ENCODE results near the gene MYL12A.
A peak's percentile ranks its signal among the peaks of the same experiment; 100 is the strongest.
"Not testable (repeated sequence)": the region's sequence is repeated elsewhere in the genome, so short reads cannot be mapped to it uniquely, and the experiment has no call there.

MYL12A gene

DNA sequence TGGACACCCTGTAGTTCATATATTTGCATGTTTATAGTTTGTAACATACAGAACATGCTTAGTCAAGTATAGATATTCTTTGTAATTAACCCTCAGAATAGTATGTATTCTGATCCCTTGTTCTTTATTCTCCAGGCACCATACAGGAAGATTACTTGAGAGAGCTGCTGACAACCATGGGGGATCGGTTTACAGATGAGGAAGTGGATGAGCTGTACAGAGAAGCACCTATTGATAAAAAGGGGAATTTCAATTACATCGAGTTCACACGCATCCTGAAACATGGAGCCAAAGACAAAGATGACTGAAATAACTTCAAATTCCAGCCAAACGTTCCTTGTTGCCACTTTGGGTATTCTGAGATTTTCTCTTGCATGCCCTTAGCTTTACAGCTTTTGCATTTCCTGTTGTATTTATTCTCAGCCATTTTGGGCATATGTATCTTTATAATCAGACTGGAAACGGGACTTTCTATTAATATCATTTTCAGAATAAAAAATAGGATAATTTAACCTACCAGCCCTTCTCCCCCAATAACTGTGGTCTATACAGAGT, 8.1 kb downstream of the MYL12A start:
- no peak for DNase-seq (ENCODE audit: low spot score)

DNA sequence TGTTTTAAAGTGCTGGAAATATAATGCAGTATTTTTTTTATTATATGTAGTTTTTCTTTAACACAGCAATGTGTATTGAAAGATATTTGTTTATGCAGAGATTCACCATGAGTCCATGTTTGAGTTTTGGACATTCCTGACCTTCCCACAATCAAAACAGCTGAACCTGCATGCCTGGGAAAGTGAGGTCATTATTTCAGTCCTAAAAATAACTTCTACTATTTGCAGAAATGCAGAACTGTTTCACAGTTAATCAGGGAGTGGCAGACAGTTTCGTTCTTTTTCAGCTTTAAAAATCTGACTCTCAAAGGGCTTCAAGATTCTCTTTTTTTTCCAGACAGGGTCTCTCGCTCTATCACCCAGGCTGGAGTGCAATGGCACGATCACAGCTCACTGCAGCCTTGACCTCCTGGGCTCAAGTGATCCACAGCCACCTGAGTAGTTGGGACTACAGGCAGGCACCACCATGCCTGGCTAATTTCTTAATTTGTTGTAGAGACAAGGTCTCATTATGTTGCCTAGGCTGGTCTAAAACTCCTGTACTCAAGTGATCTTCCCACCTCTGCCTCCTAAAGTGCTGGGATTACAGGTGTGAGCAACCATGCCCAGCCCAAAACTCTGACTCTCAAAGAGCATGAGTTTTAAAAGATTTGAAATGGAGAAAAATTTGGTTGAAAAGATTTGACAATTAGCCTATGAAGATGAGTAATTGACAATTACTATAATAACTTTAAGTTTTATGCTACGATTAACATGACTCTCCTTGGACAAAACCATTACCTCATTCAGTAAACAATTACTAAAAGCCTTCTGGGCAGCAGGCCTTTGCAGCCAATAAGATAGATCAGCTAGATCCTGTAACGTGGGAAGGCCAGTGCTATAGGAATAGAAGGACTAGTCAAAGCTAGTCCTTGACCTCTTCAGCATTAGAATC, 9.4 kb downstream of the MYL12A start:
- DNase-seq (ENCODE audit: low spot score), result no peak

DNA sequence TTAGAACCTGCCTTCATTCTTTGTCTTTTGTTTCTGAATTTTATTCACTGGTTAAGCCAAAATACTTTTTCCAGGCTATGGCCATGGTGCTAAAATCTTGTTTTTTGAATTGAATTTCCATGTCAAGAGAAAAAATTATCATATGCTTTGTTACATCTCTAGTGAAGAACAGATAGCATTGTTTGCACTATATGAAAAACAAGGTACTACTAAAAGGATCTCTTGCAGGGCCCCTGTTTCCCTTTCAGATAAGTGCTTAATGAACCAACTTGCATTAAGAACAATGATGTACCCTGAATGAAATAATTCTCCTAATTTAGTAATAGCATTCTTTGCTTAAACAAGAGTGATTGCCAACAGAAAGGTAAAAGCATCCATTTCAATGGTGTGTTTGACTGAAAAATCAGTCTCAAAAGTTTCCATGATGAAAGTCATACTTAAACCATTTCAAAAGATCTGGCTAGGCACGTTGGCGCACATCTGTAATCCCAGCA, 10.1 kb downstream of the MYL12A start:
- no peak for DNase-seq (ENCODE audit: low spot score)

DNA sequence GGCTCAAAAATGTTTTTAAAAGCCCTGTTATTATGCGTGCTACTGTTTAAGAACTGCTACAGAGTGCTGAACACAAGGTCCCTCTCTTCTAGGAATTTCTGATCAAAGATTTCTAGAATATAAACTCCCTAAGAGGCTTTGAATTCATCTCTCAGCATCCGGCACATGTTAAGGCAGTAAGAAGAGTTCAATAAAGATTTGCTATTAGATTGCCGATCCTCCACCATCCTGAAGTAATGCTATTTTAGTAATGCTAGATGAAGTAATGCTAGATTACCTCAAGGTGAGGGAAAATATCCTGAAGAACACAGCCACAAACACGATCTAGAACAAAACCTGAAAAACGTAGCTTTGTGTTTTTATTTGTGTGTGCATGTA, 13.4 kb downstream of the MYL12A start:
- DNase-seq (ENCODE audit: low spot score), result no peak

DNA sequence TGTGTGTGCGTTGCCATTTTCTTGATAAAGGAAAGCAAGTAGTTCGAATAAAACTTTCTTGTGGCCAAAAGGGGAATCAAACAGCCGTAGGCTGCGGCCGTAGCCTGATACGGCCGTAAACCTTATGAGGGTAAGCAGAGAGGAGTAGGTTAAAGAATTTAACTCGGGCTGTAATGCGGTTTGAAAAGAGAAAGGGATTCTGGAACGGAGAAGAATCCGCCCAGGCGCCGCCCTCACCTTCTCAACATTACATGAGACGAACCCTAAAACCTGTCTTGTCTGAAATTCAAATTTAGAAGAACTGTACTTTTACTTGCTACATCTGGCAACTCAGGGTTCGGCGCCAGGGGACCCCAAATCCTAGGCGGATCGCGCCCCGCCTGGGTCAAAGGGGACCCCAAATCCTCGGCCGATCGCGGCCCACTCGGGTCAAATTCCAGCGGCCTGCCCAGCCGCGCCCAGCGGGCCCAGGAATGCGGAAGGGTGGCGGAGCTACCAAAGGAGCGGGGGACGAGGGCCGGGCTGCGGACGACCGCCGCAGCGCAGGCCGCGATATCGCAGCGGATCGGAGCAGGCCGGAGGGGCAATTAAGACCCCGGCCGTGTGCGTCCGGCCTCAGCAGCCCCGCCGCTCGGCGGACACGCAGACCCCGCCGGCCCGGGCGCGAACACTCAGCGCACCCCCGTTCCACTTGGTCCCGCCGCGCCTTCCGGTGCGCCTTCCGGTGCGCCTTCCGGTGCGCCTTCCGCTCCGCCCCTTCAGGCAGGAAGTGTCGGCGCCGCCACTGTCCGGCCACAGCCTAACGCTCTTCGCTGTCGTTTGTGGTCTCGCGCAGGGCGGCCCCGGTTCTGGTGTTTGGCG, 14.0 kb downstream of the MYL12A start, which contains the start of gene MYL12B:
Gene MYL12B (plus strand): TSS at position 761 of the 861 bp plus-strand sequence. CDS start 10,766 bp downstream, outside the sequence.
- peak; percentile 77 for DNase-seq (ENCODE audit: low spot score)

DNA sequence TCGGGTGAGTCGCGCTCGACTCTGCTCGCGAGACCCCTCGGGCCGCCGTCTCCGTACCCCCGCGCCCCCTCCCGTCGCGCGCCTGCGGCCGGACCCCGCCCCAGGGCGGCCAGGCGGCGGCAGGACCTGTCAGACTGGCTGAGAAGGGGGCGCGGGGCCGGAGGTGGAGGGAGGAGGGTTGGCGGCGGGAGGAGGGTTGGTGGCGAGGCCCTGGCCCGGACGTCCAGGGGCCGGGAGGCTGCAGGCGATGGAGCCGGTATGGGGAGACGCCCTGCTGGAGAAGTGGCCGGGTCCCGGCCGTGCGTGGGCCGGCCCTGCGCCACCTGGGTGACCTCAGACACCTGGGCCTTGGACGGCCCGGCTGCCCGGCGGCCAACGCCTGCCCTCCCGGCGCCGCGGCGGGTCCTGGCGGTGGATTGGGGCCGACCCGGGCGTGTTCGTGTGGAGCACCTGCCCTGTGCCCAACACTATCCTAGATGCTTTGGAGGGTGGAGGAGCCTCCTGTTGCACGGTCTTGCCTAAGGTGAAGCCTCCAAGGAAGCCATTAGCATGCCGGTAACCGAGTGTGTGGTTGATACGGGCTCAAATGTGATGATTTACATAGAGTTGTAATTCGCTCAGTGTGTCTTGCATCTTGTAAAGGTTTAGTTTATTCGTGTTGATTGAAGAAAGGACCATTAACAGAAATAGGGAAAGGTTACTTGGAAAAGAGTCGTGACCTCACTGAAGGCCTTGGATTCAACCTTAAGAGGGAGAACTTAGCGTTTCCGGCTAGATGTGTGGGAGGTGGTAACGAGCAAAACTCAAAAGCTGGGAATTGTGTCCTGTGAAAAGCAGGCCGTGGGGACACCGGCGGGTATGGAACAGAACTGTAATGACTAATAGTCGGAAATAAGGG, 14.9 kb downstream of the MYL12A start:
- no peak for DNase-seq (ENCODE audit: low spot score)

DNA sequence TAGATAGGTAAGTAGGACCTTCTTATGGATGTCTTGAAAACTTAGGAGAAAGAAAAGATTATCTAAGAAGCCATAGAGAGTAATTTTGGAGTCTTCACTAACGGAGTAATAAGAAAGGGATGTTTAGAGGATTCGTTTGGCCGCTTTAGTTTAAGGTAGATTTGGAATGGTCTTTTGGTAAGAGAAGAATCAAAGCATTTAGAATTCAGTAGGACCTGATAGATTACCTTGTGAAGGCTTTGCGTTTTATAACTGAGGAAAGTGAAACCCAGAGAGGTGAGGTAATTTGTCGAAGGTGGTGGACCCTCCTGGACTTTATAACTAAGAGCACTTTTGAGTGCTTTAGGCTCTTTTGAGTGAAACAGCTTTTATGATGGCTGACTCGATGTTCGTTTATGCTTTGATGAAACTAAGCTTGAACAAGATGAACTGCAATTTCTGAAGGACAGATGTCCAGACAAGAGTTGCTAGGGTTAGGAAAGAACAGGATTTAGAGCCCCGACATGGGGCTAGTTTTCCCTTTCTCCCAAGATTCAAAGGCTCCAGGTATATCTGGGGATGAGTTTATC, 15.6 kb downstream of the MYL12A start:
- no peak for DNase-seq (ENCODE audit: low spot score)

- no peak for DNase-seq (ENCODE audit: low spot score)
Measured at GRCh38 chr18:3264362-3264761, 16.8 kb downstream of the MYL12A start.

- no peak for DNase-seq (ENCODE audit: low spot score)
Measured at GRCh38 chr18:3265564-3266033, 18.0 kb downstream of the MYL12A start.

- DNase-seq (ENCODE audit: low spot score), result no peak
Measured at GRCh38 chr18:3266062-3266608, 18.5 kb downstream of the MYL12A start.

GRCh38 chr18:3268306-3268705, 20.7 kb downstream of the MYL12A start:
- no peak for DNase-seq (ENCODE audit: low spot score)

DNA sequence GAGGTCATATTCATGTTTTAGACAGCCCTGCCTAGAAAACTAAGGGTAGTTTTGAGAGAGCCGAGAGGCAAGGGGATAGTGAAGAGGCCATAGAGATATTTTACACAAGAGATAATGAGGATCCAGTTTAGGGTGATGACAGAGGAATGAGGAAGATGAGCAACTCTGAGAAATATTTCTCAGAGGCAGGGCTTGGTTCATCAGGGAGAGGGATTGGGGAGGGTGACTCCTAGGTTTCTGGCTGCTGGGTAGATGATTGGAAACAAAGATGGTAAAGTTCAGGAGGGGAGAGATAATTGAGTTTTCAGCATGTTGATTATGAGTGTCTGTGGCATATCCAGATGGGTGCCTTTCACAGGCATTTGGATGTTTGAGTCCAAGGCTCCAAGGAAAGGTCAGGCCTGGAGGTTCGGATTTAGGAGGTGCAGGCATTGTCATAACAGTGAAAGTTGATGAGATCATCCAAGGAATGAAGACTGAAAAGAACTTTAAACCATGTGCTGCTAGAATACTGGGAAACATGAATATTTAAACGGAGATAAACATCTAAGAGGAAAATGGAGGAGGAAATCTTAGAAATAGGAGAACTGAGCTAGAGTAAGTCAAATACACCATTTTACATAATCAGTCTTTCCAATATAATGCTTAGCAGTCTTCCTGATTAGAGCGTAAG, 21.8 kb downstream of the MYL12A start:
- DNase-seq (ENCODE audit: low spot score), result no peak

- no peak for DNase-seq (ENCODE audit: low spot score)
Measured at GRCh38 chr18:3269914-3270299, 22.3 kb downstream of the MYL12A start.

DNA sequence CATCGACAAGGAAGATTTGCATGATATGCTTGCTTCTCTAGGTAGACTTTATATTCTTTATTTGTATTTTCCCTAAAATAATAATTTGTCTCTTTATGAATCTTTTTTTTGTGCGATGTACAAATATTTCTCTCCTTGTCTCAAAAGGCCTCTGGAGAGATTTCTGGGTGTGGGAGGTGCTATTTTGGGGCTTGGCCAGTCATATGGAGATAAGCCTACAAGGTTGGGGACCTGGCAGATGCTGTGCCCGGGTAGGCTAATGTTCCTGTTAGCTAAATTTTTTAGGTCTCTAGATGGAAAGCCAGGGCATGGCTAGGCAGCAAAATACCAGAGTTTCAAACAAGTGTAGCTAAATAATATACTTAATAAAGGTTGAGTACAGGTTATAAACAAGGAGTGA, 25.4 kb downstream of the MYL12A start:
- no peak for DNase-seq (ENCODE audit: low spot score)

DNA sequence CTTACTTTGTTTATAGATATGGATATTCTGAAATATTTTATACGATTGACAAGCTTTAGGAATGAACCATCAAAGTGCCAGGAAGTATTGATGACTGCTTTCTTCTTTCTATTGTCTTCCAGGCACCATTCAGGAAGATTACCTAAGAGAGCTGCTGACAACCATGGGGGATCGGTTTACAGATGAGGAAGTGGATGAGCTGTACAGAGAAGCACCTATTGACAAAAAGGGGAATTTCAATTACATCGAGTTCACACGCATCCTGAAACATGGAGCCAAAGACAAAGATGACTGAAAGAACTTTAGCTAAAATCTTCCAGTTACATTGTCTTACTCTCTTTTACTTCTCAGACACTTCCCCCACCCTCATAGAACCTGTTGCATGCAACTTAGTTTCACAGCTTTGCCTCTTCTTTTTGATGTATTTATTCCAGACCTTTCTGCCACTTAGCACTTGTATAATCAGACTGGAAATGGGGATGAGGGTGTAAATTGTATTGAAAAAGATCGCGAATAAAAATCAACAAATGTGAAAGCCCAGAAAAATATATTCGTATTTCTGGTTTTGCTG, 30.1 kb downstream of the MYL12A start:
- DNase-seq (ENCODE audit: low spot score), result not testable (repeated sequence)

- no peak for DNase-seq (ENCODE audit: low spot score)
Measured at GRCh38 chr18:3279201-3280185, 31.9 kb downstream of the MYL12A start.

- DNase-seq (ENCODE audit: low spot score), result no peak
Measured at GRCh38 chr18:3281456-3282400, 34.1 kb downstream of the MYL12A start.

All from HuH-7.5 (cell line).